UCSD-AML1 (cell line): Measurements from ENCODE around the gene LSM14A.

Experiments
- DNase-seq: peaks from one replicate; lab custom pipeline; 2025; ENCODE audit not compliant: unreplicated experiment; lab: John Stamatoyannopoulos, UW

LSM14A gene

DNA sequence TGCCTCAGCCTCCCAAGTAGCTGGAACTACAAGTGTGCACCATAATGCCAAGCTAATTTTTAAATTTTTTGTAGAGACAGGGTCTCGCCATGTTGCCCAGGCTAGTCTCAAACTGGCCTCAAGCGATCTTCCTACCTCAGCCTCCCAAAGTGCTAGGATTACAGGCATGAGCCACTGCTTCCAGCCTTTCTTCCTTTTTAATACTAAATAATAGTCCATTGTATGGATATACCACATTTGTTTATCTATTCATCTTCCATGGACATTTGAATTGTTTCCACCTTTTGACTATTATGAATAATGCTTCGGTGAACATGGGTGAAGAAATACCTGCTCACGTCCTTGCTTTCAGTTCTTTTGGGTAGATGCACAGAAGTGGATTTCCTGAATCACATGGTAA lies 106.5 kb downstream of the LSM14A start:
- no peak for DNase-seq
